Skeletal muscle satellite cell (primary cell): ENCODE measurements around the gene DTNBP1.
"Not testable (repeated sequence)": the region's sequence is repeated elsewhere in the genome, so short reads cannot be mapped to it uniquely, and the experiment has no call there.

Experiments
- H3K27me3 ChIP-seq: 2 replicates; pipeline ENCODE4 v1.7.0; 2013; ENCODE audit warnings: low read length; ENCODE audit not compliant: control insufficient read depth, insufficient read depth
- H3K36me3 ChIP-seq: 2 replicates; pipeline ENCODE4 v1.7.0; 2013; ENCODE audit warnings: mild to moderate bottlenecking, control low read depth, low read length; ENCODE audit not compliant: insufficient read depth
- H3K4me1 ChIP-seq: 2 replicates; pipeline ENCODE4 v1.7.0; 2013; ENCODE audit warnings: low read length; ENCODE audit not compliant: control insufficient read depth, insufficient read depth
- H3K4me2 ChIP-seq: 2 replicates; pipeline ENCODE4 v1.7.0; 2013; ENCODE audit warnings: mild to moderate bottlenecking, low read length
- H3K4me3 ChIP-seq: 2 replicates; pipeline ENCODE4 v1.7.0; 2013; ENCODE audit warnings: low read length
- H3K9ac ChIP-seq: 2 replicates; pipeline ENCODE4 v1.7.0; 2013; ENCODE audit warnings: mild to moderate bottlenecking, low read depth, low read length, moderate library complexity
- H3K9me3 ChIP-seq: replicated peaks from 2 replicates; pipeline ENCODE4 v1.7.0; 2013; ENCODE audit warnings: mild to moderate bottlenecking, control low read depth, low read length

DTNBP1 gene

GRCh38 chr6:15682965-15683822 is 20.4 kb upstream of the DTNBP1 start:
- Histone ChIP-seq H3K4me3 (no peak overlapping the region), H3K4me2 (no peak overlapping the region), H3K27me3 (peaks cover 43% of the 10 kb centered on the region)

GRCh38 chr6:15681946-15682345 is 19.1 kb upstream of the DTNBP1 start:
- no peaks in the 10 kb centered on the region for H3K36me3 ChIP-seq
- H3K9me3 ChIP-seq = no peaks in the 10 kb centered on the region
- H3K4me2 ChIP-seq = no peak overlapping the region
- no peak overlapping the region for H3K9ac ChIP-seq
- H3K4me3 ChIP-seq = no peak overlapping the region
- H3K4me1 ChIP-seq = no peaks in the 10 kb centered on the region
- H3K27me3 ChIP-seq = peaks cover 49% of the 10 kb centered on the region

More at GRCh38 chr6:15682965-15683822, 20.4 kb upstream of the DTNBP1 start:
- Histone ChIP-seq H3K36me3 (no peaks in the 10 kb centered on the region), H3K9ac (no peak overlapping the region), H3K4me1 (no peaks in the 10 kb centered on the region), H3K9me3 (no peaks in the 10 kb centered on the region)

GRCh38 chr6:15678514-15678913 is 15.7 kb upstream of the DTNBP1 start:
- H3K4me2 ChIP-seq = no peak overlapping the region
- H3K9me3 ChIP-seq = no peaks in the 10 kb centered on the region
- no peak overlapping the region for H3K9ac ChIP-seq
- H3K4me1 ChIP-seq = no peaks in the 10 kb centered on the region
- H3K4me3 ChIP-seq = no peak overlapping the region
- H3K36me3 ChIP-seq = no peaks in the 10 kb centered on the region
- H3K27me3 ChIP-seq = peaks cover 58% of the 10 kb centered on the region

- H3K4me3 ChIP-seq = no peak overlapping the region
- H3K27me3 ChIP-seq = peaks cover 58% of the 10 kb centered on the region
- H3K4me2 ChIP-seq = no peak overlapping the region
- no peaks in the 10 kb centered on the region for H3K36me3 ChIP-seq
- no peak overlapping the region for H3K9ac ChIP-seq
- H3K9me3 ChIP-seq = no peaks in the 10 kb centered on the region
- no peaks in the 10 kb centered on the region for H3K4me1 ChIP-seq
Observed at GRCh38 chr6:15677822-15678221, 15.0 kb upstream of the DTNBP1 start.

GRCh38 chr6:15675536-15676220 is 12.8 kb upstream of the DTNBP1 start:
- Histone ChIP-seq H3K27me3 (peaks cover 68% of the 10 kb centered on the region), H3K4me1 (no peaks in the 10 kb centered on the region), H3K4me2 (no peak overlapping the region), H3K9me3 (no peaks in the 10 kb centered on the region), H3K4me3 (no peak overlapping the region), H3K9ac (no peak overlapping the region), H3K36me3 (no peaks in the 10 kb centered on the region)

- Histone ChIP-seq H3K36me3 (no peaks in the 10 kb centered on the region), H3K9me3 (no peaks in the 10 kb centered on the region), H3K4me3 (no peak overlapping the region), H3K9ac (no peak overlapping the region), H3K4me2 (no peak overlapping the region), H3K4me1 (no peaks in the 10 kb centered on the region), H3K27me3 (peaks cover 72% of the 10 kb centered on the region)
Observed at GRCh38 chr6:15674690-15675386, 12.0 kb upstream of the DTNBP1 start.

GRCh38 chr6:15673666-15674065 is 10.8 kb upstream of the DTNBP1 start:
- Histone ChIP-seq H3K36me3 (no peaks in the 10 kb centered on the region), H3K4me2 (no peak overlapping the region), H3K4me1 (no peaks in the 10 kb centered on the region), H3K4me3 (no peak overlapping the region), H3K27me3 (peaks cover 78% of the 10 kb centered on the region), H3K9ac (no peak overlapping the region), H3K9me3 (no peaks in the 10 kb centered on the region)

- Histone ChIP-seq H3K9me3 (no peaks in the 10 kb centered on the region), H3K4me2 (no peak overlapping the region), H3K36me3 (no peaks in the 10 kb centered on the region), H3K4me1 (no peaks in the 10 kb centered on the region), H3K4me3 (no peak overlapping the region), H3K27me3 (peaks cover 79% of the 10 kb centered on the region), H3K9ac (no peak overlapping the region)
Observed at GRCh38 chr6:15672818-15673217, 10.0 kb upstream of the DTNBP1 start.

- Histone ChIP-seq H3K4me2 (no peak overlapping the region), H3K9me3 (no peaks in the 10 kb centered on the region), H3K27me3 (peaks cover 76% of the 10 kb centered on the region)
Observed at GRCh38 chr6:15672291-15672690, 9.5 kb upstream of the DTNBP1 start.

GRCh38 chr6:15668918-15669317 is 6.1 kb upstream of the DTNBP1 start:
- Histone ChIP-seq H3K9ac (no peak overlapping the region), H3K4me3 (no peak overlapping the region), H3K4me1 (no peaks in the 10 kb centered on the region), H3K36me3 (no peaks in the 10 kb centered on the region), H3K27me3 (peaks cover 76% of the 10 kb centered on the region), H3K4me2 (no peak overlapping the region), H3K9me3 (no peaks in the 10 kb centered on the region)

More at GRCh38 chr6:15672291-15672690, 9.5 kb upstream of the DTNBP1 start:
- Histone ChIP-seq H3K9ac (no peak overlapping the region), H3K4me1 (no peaks in the 10 kb centered on the region), H3K4me3 (no peak overlapping the region), H3K36me3 (no peaks in the 10 kb centered on the region)

GRCh38 chr6:15666896-15667295 is 4.1 kb upstream of the DTNBP1 start:
- H3K4me1 ChIP-seq, H3K4me2 ChIP-seq, H3K9me3 ChIP-seq, H3K4me3 ChIP-seq, H3K36me3 ChIP-seq, H3K9ac ChIP-seq: not testable (repeated sequence)
- H3K27me3 ChIP-seq = peaks cover 57% of the 10 kb centered on the region
